Globus pallidus (tissue), 1 donor: Measurements from ENCODE around the gene REEP6.
"Not testable (repeated sequence)": the region's sequence is repeated elsewhere in the genome, so short reads cannot be mapped to it uniquely, and the experiment has no call there.

Experiments
- DNase-seq: peaks from one replicate; pipeline ENCODE4 v3.0.0-alpha.2; 2015; ENCODE audit warnings: low spot score

REEP6 gene

GRCh38 chr19:1507763-1508506 is 17.0 kb downstream of the REEP6 start:
- DNase-seq, result peak; percentile 92

GRCh38 chr19:1508507-1508856 is 17.5 kb downstream of the REEP6 start:
- DNase-seq, result no peak

GRCh38 chr19:1509602-1510441 is 18.8 kb downstream of the REEP6 start:
- DNase-seq, result no peak

- DNase-seq, result no peak
Observed at GRCh38 chr19:1510442-1510806, 19.4 kb downstream of the REEP6 start.

- DNase-seq, result no peak
Observed at GRCh38 chr19:1510807-1511206, 19.8 kb downstream of the REEP6 start.

GRCh38 chr19:1511318-1512317 is 20.6 kb downstream of the REEP6 start:
- no peak for DNase-seq

- DNase-seq, result no peak
Observed at GRCh38 chr19:1512671-1513498, 21.9 kb downstream of the REEP6 start, which contains the start of gene ADAMTSL5. Gene ADAMTSL5, minus strand, starts transcription at chr19:1513019. Its CDS starts 2,076 bp downstream, at chr19:1510943.

GRCh38 chr19:1513499-1514294 is 22.7 kb downstream of the REEP6 start:
- DNase-seq, result no peak

GRCh38 chr19:1514295-1514661 is 23.3 kb downstream of the REEP6 start:
- no peak for DNase-seq

GRCh38 chr19:1514986-1515721 is 24.2 kb downstream of the REEP6 start:
- DNase-seq, result no peak

GRCh38 chr19:1516395-1516753 is 25.4 kb downstream of the REEP6 start:
- no peak for DNase-seq

GRCh38 chr19:1518471-1518870 is 27.5 kb downstream of the REEP6 start:
- DNase-seq, result no peak

GRCh38 chr19:1519802-1520201 is 28.8 kb downstream of the REEP6 start:
- not testable (repeated sequence) for DNase-seq

- DNase-seq, result no peak
Observed at GRCh38 chr19:1520203-1520780, 29.3 kb downstream of the REEP6 start.

- peak; percentile 71 for DNase-seq
Observed at GRCh38 chr19:1521636-1522035, 30.7 kb downstream of the REEP6 start.

- DNase-seq, result no peak
Observed at GRCh38 chr19:1522061-1522460, 31.1 kb downstream of the REEP6 start.

- DNase-seq, result no peak
Observed at GRCh38 chr19:1522838-1523237, 31.9 kb downstream of the REEP6 start.

- DNase-seq, result no peak
Observed at GRCh38 chr19:1523412-1524286, 32.7 kb downstream of the REEP6 start, which contains the start of gene PLK5. Gene PLK5, plus strand, starts transcription at chr19:1524077. Its CDS starts 2,920 bp downstream, at chr19:1526997.
